ENCODE data around the gene C10orf95.
A peak's percentile ranks its signal among the peaks of the same experiment; 100 is the strongest.
"Not testable (repeated sequence)": the region's sequence is repeated elsewhere in the genome, so short reads cannot be mapped to it uniquely, and the experiment has no call there.

The C10orf95 gene

GRCh38 chr10:102451105-102451969 is at the start of gene C10orf95:
Gene C10orf95 (minus strand): TSS chr10:102451543. CDS start chr10:102451093, 450 bp downstream.
- Mint-ChIP-seq H3K27ac (peak within 1 kb of the TSS; percentile 90), H3K4me1 (peaks cover 24% of the 10 kb centered on the region), H3K9me3 (no peaks in the 10 kb centered on the region), H3K36me3 (peaks cover 4% of the 10 kb centered on the region), H3K27me3 (no peaks in the 10 kb centered on the region), H3K4me3 (peak within 1 kb of the TSS; percentile 94)

- H3K27me3 Mint-ChIP-seq, H3K4me3 Mint-ChIP-seq, H3K9me3 Mint-ChIP-seq, H3K36me3 Mint-ChIP-seq, H3K27ac Mint-ChIP-seq: not testable (repeated sequence)
- H3K4me1 Mint-ChIP-seq: peaks cover 54% of the 10 kb centered on the region
Measured at GRCh38 chr10:102500686-102501085, 49.3 kb upstream of the C10orf95 start.

GRCh38 chr10:102499356-102499755 is 48.0 kb upstream of the C10orf95 start:
- H3K9me3 Mint-ChIP-seq: no peaks in the 10 kb centered on the region
- H3K4me1 Mint-ChIP-seq: peaks cover 41% of the 10 kb centered on the region
- no peak overlapping the region for H3K27ac Mint-ChIP-seq
- H3K27me3 Mint-ChIP-seq: no peaks in the 10 kb centered on the region
- H3K36me3 Mint-ChIP-seq: no peaks in the 10 kb centered on the region
- no peak overlapping the region for H3K4me3 Mint-ChIP-seq

- Mint-ChIP-seq H3K27me3 (no peaks in the 10 kb centered on the region), H3K4me3 (no peak overlapping the region), H3K9me3 (no peaks in the 10 kb centered on the region), H3K4me1 (peaks cover 48% of the 10 kb centered on the region), H3K36me3 (no peaks in the 10 kb centered on the region), H3K27ac (no peak overlapping the region)
Measured at GRCh38 chr10:102497545-102497944, 46.2 kb upstream of the C10orf95 start.

GRCh38 chr10:102493771-102494170 is 42.4 kb upstream of the C10orf95 start:
- H3K27me3 Mint-ChIP-seq: no peaks in the 10 kb centered on the region
- no peaks in the 10 kb centered on the region for H3K9me3 Mint-ChIP-seq
- H3K4me1 Mint-ChIP-seq: peaks cover 39% of the 10 kb centered on the region
- H3K36me3 Mint-ChIP-seq: peaks cover 4% of the 10 kb centered on the region
- H3K4me3 Mint-ChIP-seq: no peak overlapping the region
- no peak overlapping the region for H3K27ac Mint-ChIP-seq

GRCh38 chr10:102492983-102493382 is 41.6 kb upstream of the C10orf95 start:
- Mint-ChIP-seq H3K27ac (peak overlapping the region; percentile 72), H3K27me3 (no peaks in the 10 kb centered on the region), H3K4me3 (no peak overlapping the region), H3K4me1 (peaks cover 33% of the 10 kb centered on the region), H3K9me3 (no peaks in the 10 kb centered on the region), H3K36me3 (peaks cover 4% of the 10 kb centered on the region)

GRCh38 chr10:102492344-102492939 is 41.1 kb upstream of the C10orf95 start:
- H3K4me3 Mint-ChIP-seq: no peak overlapping the region
- H3K27me3 Mint-ChIP-seq: no peaks in the 10 kb centered on the region
- H3K36me3 Mint-ChIP-seq: peaks cover 6% of the 10 kb centered on the region
- no peaks in the 10 kb centered on the region for H3K9me3 Mint-ChIP-seq
- H3K4me1 Mint-ChIP-seq: peaks cover 28% of the 10 kb centered on the region
- H3K27ac Mint-ChIP-seq: no peak overlapping the region

- Mint-ChIP-seq H3K4me1 (peaks cover 15% of the 10 kb centered on the region), H3K4me3 (no peak overlapping the region), H3K36me3 (peaks cover 6% of the 10 kb centered on the region), H3K9me3 (no peaks in the 10 kb centered on the region), H3K27ac (no peak overlapping the region), H3K27me3 (no peaks in the 10 kb centered on the region)
Measured at GRCh38 chr10:102491136-102491535, 39.8 kb upstream of the C10orf95 start.

- Mint-ChIP-seq H3K4me3 (no peak overlapping the region), H3K27me3 (no peaks in the 10 kb centered on the region), H3K4me1 (no peaks in the 10 kb centered on the region), H3K27ac (no peak overlapping the region), H3K9me3 (no peaks in the 10 kb centered on the region), H3K36me3 (peaks cover 9% of the 10 kb centered on the region)
Measured at GRCh38 chr10:102485093-102485784, 33.9 kb upstream of the C10orf95 start.

- Mint-ChIP-seq H3K9me3 (no peaks in the 10 kb centered on the region), H3K36me3 (peaks cover 9% of the 10 kb centered on the region), H3K27me3 (no peaks in the 10 kb centered on the region), H3K4me3 (no peak overlapping the region), H3K4me1 (peaks cover 2% of the 10 kb centered on the region), H3K27ac (no peak overlapping the region)
Measured at GRCh38 chr10:102484021-102484420, 32.7 kb upstream of the C10orf95 start.

- Mint-ChIP-seq H3K27ac (no peak overlapping the region), H3K36me3 (peaks cover 3% of the 10 kb centered on the region), H3K4me3 (no peak overlapping the region), H3K4me1 (peaks cover 16% of the 10 kb centered on the region), H3K9me3 (no peaks in the 10 kb centered on the region), H3K27me3 (no peaks in the 10 kb centered on the region)
Measured at GRCh38 chr10:102480396-102480795, 29.1 kb upstream of the C10orf95 start.

- H3K4me3 Mint-ChIP-seq: no peak overlapping the region
- H3K36me3 Mint-ChIP-seq: peaks cover 3% of the 10 kb centered on the region
- H3K27ac Mint-ChIP-seq: no peak overlapping the region
- H3K27me3 Mint-ChIP-seq: no peaks in the 10 kb centered on the region
- no peaks in the 10 kb centered on the region for H3K9me3 Mint-ChIP-seq
- peaks cover 20% of the 10 kb centered on the region for H3K4me1 Mint-ChIP-seq
Measured at GRCh38 chr10:102479651-102480050, 28.3 kb upstream of the C10orf95 start.

GRCh38 chr10:102476466-102477141 is 25.3 kb upstream of the C10orf95 start:
- peaks cover 38% of the 10 kb centered on the region for H3K4me1 Mint-ChIP-seq
- no peaks in the 10 kb centered on the region for H3K36me3 Mint-ChIP-seq
- no peaks in the 10 kb centered on the region for H3K27me3 Mint-ChIP-seq
- H3K4me3 Mint-ChIP-seq: no peak overlapping the region
- H3K9me3 Mint-ChIP-seq: no peaks in the 10 kb centered on the region
- peak overlapping the region; percentile 76 for H3K27ac Mint-ChIP-seq

- H3K4me1 Mint-ChIP-seq: peaks cover 38% of the 10 kb centered on the region
- no peaks in the 10 kb centered on the region for H3K27me3 Mint-ChIP-seq
- no peaks in the 10 kb centered on the region for H3K36me3 Mint-ChIP-seq
- H3K4me3 Mint-ChIP-seq: no peak overlapping the region
- no peaks in the 10 kb centered on the region for H3K9me3 Mint-ChIP-seq
- H3K27ac Mint-ChIP-seq: peak overlapping the region; percentile 30
Measured at GRCh38 chr10:102475451-102476040, 24.2 kb upstream of the C10orf95 start.
